ENCODE measurements around the gene TMC4. TPM values are rescaled to one million over a fixed set of nuclear protein-coding genes. Genes with fewer than 3 reads are reported as not detected.

TMC4 gene
- total RNA-seq, 4 donors from 2014 or later = 38.0 to 281 (median 232) TPM

GRCh38 chr19:54190503-54191010 lies 17.6 kb upstream of the TMC4 start:
- TF ChIP-seq POLR2A (IDR thresholded peaks at IDR 0.05) (no peak), CTCF (IDR thresholded peaks at IDR 0.05) (no peak)
- Histone ChIP-seq H3K27ac (peak overlapping the region; percentile 98 to 100 (median 99)), H3K36me3 (peaks cover 0 to 29% (median 0%) of the 10 kb centered on the region in 3 donors), H3K4me1 (peaks cover 0 to 32% (median 14%) of the 10 kb centered on the region in 4 donors), H3K9me3 (no peaks in the 10 kb centered on the region), H3K27me3 (no peaks in the 10 kb centered on the region), H3K4me3 (peak overlapping the region; percentile 77 to 93 (median 91))
- peak; percentile 99 to 100 (median 100) for DNase-seq

- Histone ChIP-seq H3K4me1 (peaks cover 0 to 32% (median 14%) of the 10 kb centered on the region in 4 donors), H3K27ac (peak overlapping the region; percentile 98 to 100 (median 99)), H3K36me3 (peaks cover 0 to 24% (median 0%) of the 10 kb centered on the region in 3 donors), H3K9me3 (no peaks in the 10 kb centered on the region), H3K27me3 (no peaks in the 10 kb centered on the region), H3K4me3 (peak overlapping the region; percentile 77 to 93 (median 91))
- peak; percentile 100 for DNase-seq
- TF ChIP-seq POLR2A (IDR thresholded peaks at IDR 0.05) (peak; percentile 50 to 66), CTCF (IDR thresholded peaks at IDR 0.05) (no peak)
Observed at GRCh38 chr19:54189735-54190502, 17.0 kb upstream of the TMC4 start.

- no peak for DNase-seq
- H3K4me3 ChIP-seq = peak within 1 kb of the TSS; percentile 77 to 93 (median 91)
- TF ChIP-seq POLR2A (IDR thresholded peaks at IDR 0.05) (peak; percentile 84 to 90), CTCF (IDR thresholded peaks at IDR 0.05) (peak in 5 of 6 experiments; percentile 24 to 53 (median 34))
Observed at GRCh38 chr19:54189145-54189734, 16.3 kb upstream of the TMC4 start, which contains the start of gene MBOAT7. MBOAT7 (minus strand) TSS chr19:54189580; CDS start chr19:54188508, 1,072 bp downstream.

GRCh38 chr19:54188215-54188871 lies 15.4 kb upstream of the TMC4 start:
- peaks cover 0 to 31% (median 14%) of the 10 kb centered on the region in 4 donors for H3K4me1 ChIP-seq
- peak overlapping the region; percentile 77 to 93 (median 88) for H3K4me3 ChIP-seq
- H3K27me3 ChIP-seq = no peaks in the 10 kb centered on the region
- peak in 1 of 3 donors; percentile 71 for DNase-seq
- H3K27ac ChIP-seq = peak overlapping the region; percentile 98 to 100 (median 99)
- H3K36me3 ChIP-seq = peaks cover 0 to 14% (median 0%) of the 10 kb centered on the region in 3 donors
- no peak for TF ChIP-seq CTCF (IDR thresholded peaks at IDR 0.05)
- no peak for TF ChIP-seq POLR2A (IDR thresholded peaks at IDR 0.05)
- no peaks in the 10 kb centered on the region for H3K9me3 ChIP-seq

More at GRCh38 chr19:54189145-54189734, 16.3 kb upstream of the TMC4 start, which contains the start of gene MBOAT7:
- H3K4me1 ChIP-seq = peaks cover 0 to 32% (median 14%) of the 10 kb centered on the region in 4 donors
- peak within 1 kb of the TSS; percentile 98 to 100 (median 99) for H3K27ac ChIP-seq
- peaks cover 0 to 17% (median 0%) of the 10 kb centered on the region in 3 donors for H3K36me3 ChIP-seq
- no peaks in the 10 kb centered on the region for H3K27me3 ChIP-seq
- no peaks in the 10 kb centered on the region for H3K9me3 ChIP-seq

GRCh38 chr19:54186934-54187381 lies 14.0 kb upstream of the TMC4 start:
- H3K4me1 ChIP-seq = peaks cover 0 to 19% (median 10%) of the 10 kb centered on the region in 4 donors
- peak overlapping the region in 3 of 4 donors; percentile 99 to 100 (median 99) for H3K27ac ChIP-seq
- TF ChIP-seq CTCF (IDR thresholded peaks at IDR 0.05) (no peak), POLR2A (IDR thresholded peaks at IDR 0.05) (peak; percentile 89 to 98)
- DNase-seq = peak in 2 of 3 donors; percentile 92 to 94
- H3K36me3 ChIP-seq = peaks cover 0 to 20% (median 0%) of the 10 kb centered on the region in 3 donors
- H3K9me3 ChIP-seq = no peaks in the 10 kb centered on the region
- H3K4me3 ChIP-seq = peak overlapping the region in 2 of 4 donors; percentile 28 to 87
- no peaks in the 10 kb centered on the region for H3K27me3 ChIP-seq

Measured in Peyer's patch (tissue), 4 donors.